Stimulated activated CD8-positive, alpha-beta memory T cell treated with anti-CD3 and anti-CD28 coated beads, Interleukin-15, amount 100 ng/mL, for 4 hours (primary cell): ENCODE results near the gene RPL41.
"Not testable (repeated sequence)": the region's sequence is repeated elsewhere in the genome, so short reads cannot be mapped to it uniquely, and the experiment has no call there.

ENCODE experiments used
- DNase-seq, 2 donors: peaks; one replicate each; pipeline ENCODE4 v3.0.0-alpha.2; 2020; ENCODE audit warnings: low read depth in 2 of 2

Gene RPL41

DNA sequence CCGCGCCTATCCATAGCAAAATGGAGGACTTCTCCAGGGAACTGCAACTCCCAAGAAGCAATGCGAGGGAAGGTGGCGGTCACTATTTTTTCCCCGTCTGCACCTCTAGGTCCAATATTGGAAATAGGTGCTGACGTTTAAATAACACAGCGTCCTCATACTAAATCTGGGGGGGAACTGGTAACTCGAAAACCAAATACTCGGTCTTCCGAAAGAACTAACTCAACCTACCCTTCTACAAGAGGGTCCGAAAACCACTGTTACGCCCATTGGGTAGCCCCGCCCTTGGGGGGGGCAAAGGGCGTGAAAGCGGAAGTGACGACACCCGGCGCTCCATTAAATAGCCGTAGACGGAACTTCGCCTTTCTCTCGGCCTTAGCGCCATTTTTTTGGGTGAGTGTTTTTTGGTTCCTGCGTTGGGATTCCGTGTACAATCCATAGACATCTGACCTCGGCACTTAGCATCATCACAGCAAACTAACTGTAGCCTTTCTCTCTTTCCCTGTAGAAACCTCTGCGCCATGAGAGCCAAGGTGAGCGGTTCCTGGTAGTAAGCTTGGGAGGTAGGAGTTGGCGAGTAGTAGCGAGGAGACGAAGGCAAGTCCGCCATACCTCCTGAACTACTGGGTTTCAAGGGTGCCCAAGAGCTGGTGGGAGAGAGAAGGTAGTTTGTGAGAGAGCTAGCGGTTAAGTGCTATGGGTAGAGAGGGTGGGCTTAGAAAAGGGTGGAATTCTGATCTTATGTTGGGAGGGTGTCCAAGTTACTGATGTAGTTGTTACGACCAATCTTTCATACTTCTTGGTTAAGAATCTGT lies at the start of gene RPL41:
Gene RPL41 (plus strand): TSS at position 367 of the 815 bp plus-strand sequence.
- peak; percentile 83 to 89 for DNase-seq

- DNase-seq, result no peak
These were observed 44.8 kb upstream of the RPL41 start for GRCh38 chr12:56071648-56072047.

GRCh38 chr12:56074396-56074795 lies 42.0 kb upstream of the RPL41 start:
- no peak for DNase-seq

- not testable (repeated sequence) for DNase-seq
These were observed 38.5 kb upstream of the RPL41 start for GRCh38 chr12:56077966-56078365.

- DNase-seq, result no peak
These were observed 38.0 kb upstream of the RPL41 start for GRCh38 chr12:56078427-56078826.

DNA sequence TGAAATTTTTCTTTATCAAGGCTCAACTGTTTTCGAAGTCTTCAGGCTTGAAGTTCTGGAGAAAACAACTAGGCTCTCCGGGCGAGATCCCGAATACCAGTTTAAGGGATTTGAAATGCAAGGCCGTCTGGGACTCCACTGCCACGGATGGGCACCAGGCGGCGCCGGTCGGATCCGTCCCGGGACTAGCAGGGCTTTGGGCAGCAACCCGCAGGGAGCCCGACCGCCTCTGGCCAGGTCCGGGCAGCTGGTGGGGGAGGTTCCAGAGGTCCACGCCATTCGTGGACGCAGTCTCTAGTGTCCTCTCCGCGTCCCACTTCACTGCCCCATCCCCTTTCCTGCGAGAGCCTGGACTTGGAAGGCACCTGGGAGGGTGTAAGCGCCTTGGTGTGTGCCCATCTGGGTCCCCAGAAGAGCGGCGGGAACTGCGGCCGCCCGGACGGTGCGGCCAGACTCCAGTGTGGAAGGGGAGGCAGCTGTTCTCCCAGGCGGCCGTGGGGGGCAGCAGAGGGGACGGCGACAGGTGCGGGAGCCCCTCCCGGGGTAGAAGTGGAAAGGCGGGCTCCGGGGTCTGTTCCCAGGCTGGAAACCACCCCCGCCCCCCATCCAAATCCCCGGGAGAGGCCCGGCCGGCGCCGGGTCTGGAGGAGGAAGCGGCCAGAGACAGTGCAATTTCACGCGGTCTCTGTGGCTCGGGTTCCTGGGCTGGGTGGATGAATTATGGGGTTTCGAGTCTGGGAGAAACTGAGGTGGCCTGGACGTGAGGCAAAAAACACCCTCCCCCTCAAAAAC lies 37.3 kb upstream of the RPL41 start:
- peak in 1 of 2 donors; percentile 13 for DNase-seq

- DNase-seq, result peak; percentile 43 to 55
These were observed 36.5 kb upstream of the RPL41 start, which contains the start of gene ERBB3 for GRCh38 chr12:56079723-56080555. ERBB3 (plus strand) TSS chr12:56080165; CDS start chr12:56080301, 136 bp downstream.

GRCh38 chr12:56080556-56081138 lies 35.8 kb upstream of the RPL41 start:
- no peak for DNase-seq

- no peak for DNase-seq
These were observed 34.8 kb upstream of the RPL41 start for GRCh38 chr12:56081393-56082347.

DNA sequence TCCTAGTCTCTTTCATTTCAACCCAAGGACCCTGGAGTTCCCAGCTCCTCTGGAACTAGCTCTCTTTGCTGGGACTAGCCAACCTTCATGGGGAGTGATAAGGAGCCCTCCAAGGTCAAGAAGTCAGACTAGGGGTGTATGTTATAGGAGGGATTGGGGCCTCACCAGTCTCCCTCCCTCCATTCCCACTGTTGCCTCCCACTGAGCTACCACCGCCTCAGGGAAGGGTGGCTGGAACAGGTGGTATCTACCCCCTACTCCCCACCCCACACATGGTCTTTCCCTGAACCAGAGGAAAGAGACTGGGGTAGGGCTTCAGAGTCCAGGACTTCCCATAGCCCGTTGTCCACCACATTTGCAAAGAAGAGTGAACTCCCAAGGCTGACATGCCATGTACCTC lies 34.1 kb upstream of the RPL41 start:
- DNase-seq, result no peak

- no peak for DNase-seq
These were observed 33.5 kb upstream of the RPL41 start for GRCh38 chr12:56082967-56083366.

- DNase-seq, result no peak
These were observed 31.4 kb upstream of the RPL41 start for GRCh38 chr12:56084958-56085543.

DNA sequence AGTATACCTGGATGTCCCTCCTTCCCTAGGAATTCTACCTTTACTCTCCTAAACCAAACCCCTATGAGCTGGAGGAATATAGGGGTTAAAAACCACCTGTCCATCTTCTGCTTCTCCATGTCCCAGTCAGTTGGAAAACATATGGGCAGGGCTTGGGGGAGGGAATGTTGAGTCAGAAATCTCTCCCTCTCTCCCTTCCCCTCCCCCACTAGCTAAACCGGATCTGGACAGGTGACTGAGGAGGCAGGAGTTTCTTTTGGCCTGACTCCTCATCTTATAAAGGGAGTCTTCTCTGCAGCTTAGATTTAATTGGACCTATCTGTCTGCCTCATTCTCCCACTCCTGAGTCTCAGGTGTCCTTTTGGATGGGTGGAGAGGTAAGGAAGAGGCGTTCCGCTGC lies 30.3 kb upstream of the RPL41 start:
- DNase-seq, result no peak

DNA sequence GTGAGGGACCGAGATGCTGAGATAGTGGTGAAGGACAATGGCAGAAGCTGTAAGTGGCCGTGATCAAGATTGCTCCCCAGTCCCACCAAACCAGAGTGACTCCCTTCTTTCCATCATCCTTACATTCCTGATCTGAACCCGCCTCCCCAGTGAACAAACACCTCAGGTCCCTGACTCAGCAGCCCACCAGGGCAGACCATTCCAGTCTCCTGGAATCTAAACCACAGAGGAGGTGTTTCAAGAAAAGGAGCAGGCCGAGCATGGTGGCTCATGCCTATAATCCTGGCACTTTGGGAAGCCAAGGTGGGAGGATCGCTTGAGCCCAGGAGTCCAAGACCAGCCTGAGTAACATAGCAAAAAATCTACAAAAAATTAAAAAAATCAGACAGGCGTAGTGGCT lies 29.8 kb upstream of the RPL41 start:
- no peak for DNase-seq

DNA sequence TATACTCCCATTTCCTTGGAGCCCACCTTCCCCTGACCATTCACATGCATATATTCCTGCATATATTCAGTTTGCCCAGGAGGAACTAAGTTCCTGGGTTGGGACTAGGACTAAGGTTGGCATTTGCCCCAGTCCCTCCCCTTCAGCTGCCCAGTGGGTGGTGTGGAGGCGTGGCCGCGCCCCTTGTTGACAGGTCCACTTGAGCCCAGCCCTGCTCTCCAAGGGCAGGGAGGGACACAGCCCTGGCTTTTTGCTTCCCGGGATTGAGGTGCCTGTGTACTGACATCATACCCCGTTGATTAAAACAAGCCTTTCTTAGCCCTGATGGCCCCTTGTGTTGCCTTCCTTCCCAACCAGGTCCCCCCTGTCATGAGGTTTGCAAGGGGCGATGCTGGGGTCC lies 29.2 kb upstream of the RPL41 start:
- no peak for DNase-seq

DNA sequence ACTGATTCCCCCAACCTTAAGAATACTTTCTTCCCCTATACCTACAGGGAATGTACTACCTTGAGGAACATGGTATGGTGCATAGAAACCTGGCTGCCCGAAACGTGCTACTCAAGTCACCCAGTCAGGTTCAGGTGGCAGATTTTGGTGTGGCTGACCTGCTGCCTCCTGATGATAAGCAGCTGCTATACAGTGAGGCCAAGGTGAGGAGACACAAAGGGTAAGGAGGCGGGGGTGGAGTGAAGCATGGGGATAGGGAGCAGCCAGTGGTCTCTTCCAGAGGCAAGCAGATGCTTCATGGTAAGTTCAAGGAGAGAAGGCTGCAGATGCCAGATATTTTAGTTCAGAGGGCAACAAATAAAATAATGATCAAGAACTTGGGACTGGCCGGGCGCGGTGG lies 18.7 kb upstream of the RPL41 start:
- DNase-seq, result no peak

GRCh38 chr12:56098592-56098991 lies 17.8 kb upstream of the RPL41 start:
- no peak for DNase-seq

DNA sequence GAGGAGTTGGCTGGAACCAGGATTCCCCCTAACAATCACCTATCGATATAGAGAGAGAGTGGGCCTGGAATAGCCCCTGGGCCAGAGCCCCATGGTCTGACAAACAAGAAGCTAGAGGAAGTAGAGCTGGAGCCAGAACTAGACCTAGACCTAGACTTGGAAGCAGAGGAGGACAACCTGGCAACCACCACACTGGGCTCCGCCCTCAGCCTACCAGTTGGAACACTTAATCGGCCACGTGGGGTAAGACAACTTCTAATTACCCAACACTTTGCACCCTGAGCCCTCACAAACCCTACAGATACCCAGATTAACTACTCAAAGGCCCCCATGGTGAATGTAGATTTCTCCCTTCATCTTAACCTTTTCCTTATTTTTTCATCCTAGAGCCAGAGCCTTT lies 16.6 kb upstream of the RPL41 start:
- DNase-seq, result no peak

DNA sequence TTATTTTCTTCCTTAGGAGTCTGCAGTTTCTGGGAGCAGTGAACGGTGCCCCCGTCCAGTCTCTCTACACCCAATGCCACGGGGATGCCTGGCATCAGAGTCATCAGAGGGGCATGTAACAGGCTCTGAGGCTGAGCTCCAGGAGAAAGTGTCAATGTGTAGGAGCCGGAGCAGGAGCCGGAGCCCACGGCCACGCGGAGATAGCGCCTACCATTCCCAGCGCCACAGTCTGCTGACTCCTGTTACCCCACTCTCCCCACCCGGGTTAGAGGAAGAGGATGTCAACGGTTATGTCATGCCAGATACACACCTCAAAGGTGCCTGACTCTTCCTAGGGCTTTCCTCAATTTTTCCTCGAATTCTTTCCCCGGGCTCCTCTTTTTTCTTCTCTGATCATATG lies 15.4 kb upstream of the RPL41 start:
- DNase-seq, result no peak

DNA sequence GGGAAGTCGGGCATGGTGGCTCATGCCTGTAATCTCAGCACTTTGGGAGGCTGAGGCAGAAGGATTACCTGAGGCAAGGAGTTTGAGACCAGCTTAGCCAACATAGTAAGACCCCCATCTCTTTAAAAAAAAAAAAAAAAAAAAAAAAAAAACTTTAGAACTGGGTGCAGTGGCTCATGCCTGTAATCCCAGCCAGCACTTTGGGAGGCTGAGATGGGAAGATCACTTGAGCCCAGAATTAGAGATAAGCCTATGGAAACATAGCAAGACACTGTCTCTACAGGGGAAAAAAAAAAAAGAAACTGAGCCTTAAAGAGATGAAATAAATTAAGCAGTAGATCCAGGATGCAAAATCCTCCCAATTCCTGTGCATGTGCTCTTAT lies 13.8 kb upstream of the RPL41 start:
- no peak for DNase-seq
